HG03469 (cell line): ENCODE results near the gene CLCNKA.
"Not testable (repeated sequence)": the region's sequence is repeated elsewhere in the genome, so short reads cannot be mapped to it uniquely, and the experiment has no call there.

ENCODE experiments used
- ATAC-seq: cut with Tn5 transposase; IDR thresholded peaks from one replicate; pipeline ENCODE4 v1.9.1; 2021; ENCODE audit warnings: mild to moderate bottlenecking, moderate library complexity, moderate number of reproducible peaks; ENCODE audit not compliant: unreplicated experiment

The CLCNKA gene

DNA sequence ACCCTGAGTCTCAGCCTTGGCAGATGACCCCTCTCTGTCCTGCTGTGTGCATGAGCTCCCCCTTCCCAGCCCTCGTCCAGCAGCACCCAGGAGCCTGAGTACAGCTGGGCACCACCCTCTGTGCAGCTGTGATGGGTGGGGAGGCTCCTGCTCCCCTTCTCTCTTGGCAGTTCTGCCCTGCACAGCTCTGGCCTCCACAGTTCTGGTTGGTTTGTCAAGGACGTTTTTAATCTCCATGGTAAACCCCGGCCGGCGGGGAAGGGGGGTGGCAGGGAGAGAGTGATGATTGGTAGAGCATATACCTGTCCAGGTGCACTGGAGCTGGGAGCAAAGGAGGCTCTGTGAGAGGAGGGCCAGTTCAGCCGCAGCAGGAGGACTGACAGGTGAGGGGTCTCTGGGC lies at the start of gene CLCNKA:
Gene CLCNKA (plus strand): TSS at position 356 of the 400 bp plus-strand sequence. CDS start 584 bp downstream, outside the sequence.
- no peak for ATAC-seq

- no peak for ATAC-seq
These were observed 49.4 kb upstream of the CLCNKA start for GRCh38 chr1:15972409-15972808.

- no peak for ATAC-seq
These were observed 48.1 kb upstream of the CLCNKA start for GRCh38 chr1:15973772-15974171.

- no peak for ATAC-seq
These were observed 47.0 kb upstream of the CLCNKA start for GRCh38 chr1:15974855-15975254.

GRCh38 chr1:15975358-15975804 lies 46.5 kb upstream of the CLCNKA start:
- peak; percentile 27 for ATAC-seq

- peak; percentile 65 for ATAC-seq
These were observed 45.8 kb upstream of the CLCNKA start, which contains the start of gene ZBTB17 for GRCh38 chr1:15975805-15976680. TSS of gene ZBTB17 (minus strand) at chr1:15976101. CDS start at chr1:15948495, 27,606 bp downstream.

- ATAC-seq = not testable (repeated sequence)
These were observed 43.9 kb upstream of the CLCNKA start for GRCh38 chr1:15977947-15978346.

GRCh38 chr1:15981679-15982078 lies 40.2 kb upstream of the CLCNKA start:
- no peak for ATAC-seq

GRCh38 chr1:15983275-15983674 lies 38.6 kb upstream of the CLCNKA start:
- ATAC-seq = no peak

DNA sequence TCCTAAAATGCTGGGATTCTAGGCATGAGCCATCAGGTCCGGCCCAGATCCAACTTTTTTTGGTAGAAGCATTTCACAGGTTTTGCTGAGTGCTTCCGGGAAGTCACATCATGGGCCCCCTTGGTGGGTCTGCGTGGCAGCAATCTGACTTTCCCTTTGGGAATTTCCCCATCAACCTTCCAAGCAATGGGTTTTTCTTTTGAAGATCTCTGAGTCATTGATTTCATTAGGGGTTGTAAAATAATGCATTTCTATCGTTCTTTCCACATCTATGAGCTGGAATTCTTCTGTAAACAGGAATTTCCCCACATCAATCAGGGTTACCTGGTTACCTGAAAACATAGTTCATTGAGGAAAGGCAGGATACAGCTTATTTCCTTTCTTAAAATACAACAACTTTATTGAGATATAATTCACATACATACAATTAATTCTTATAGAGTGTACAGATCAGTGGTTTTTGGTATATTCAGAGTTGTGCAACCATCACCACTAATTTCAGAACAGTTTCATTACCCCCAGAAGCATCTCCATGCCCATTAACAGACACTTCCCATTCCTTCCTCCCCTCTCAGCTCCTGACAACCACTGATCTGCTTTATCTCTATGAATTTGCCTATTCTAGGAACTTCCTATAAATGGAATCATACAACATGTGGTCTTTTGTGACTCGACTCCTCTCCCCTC lies 36.1 kb upstream of the CLCNKA start:
- no peak for ATAC-seq

DNA sequence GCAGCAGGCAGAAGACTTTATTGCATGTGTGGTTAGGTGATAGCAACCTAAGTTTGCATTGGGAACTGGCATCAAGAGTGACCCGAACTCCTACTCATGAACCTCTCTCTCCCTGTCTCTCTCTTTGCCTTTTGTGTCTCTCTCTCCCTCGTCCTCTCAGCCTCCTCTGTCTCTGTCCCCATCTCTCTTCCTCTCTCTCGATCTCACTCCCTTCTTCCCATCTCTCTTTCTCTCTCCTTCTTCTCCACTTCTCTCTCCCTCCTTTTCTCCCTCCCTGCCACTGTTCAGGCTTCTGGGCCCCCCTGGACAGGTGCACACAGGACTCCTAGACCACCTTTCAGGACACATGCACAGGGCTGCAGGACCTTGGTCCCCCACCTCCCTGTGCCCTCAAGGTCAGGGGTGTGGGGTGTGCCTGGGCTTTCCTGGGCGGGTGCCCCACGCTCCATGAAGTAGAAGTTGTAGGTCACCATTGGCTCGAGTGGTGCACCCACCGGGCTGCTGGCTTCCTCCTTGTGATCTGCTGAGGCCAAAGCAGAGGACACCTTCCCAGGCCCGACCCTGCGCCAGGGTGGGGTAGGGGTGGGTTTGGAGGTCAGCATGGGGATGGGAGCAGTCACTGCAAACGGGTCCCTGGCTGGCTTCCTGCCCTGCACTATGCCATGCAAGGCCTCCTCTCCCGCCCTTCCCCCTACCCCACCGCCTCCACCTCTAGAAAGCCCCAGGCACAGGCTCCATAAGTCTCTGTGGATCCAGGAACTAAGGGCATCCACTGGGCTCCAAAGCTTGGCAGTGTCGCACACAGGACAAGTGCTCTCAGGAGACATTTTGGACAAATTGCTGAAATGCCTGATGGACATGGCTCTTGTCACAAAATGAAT lies 32.7 kb upstream of the CLCNKA start:
- no peak for ATAC-seq

GRCh38 chr1:15989776-15990175 lies 32.1 kb upstream of the CLCNKA start:
- no peak for ATAC-seq

DNA sequence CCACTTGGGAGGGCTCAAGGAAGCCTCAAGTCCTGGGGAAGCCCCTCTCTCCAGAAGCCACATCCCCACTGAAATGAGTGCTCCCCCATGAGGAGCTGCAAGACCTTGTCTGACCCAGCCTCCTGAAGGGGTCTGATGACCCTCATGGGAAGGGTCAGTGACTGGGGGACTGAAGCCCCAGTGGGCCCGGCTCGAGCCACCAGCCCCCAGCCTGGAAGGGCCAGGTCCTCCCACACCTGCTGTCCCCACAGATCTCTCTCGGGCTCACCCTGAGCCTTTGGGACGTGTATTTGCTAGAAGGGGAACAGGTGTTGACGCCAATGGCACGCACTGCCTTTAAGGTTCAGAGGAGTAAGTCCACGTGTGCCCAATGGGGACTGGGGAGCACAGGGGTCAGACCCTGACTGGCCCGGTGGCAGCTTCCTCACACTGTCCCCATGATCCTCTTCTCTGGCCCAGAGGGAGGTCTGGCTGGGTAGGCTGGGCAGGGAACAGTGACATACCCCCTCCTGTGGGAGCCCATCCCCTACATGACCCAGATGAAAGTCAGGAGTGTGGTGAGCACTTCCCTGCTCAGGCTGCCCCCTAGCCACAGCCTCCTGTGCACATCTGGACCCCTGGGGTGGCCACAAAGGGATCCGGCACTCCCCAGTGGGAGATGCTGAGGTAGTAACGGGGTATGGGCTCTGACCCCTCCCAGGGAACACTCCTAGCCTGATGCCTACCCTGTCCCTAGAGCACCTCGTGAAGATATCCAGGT lies 30.2 kb upstream of the CLCNKA start:
- no peak for ATAC-seq

GRCh38 chr1:15992187-15992553 lies 29.7 kb upstream of the CLCNKA start:
- no peak for ATAC-seq

DNA sequence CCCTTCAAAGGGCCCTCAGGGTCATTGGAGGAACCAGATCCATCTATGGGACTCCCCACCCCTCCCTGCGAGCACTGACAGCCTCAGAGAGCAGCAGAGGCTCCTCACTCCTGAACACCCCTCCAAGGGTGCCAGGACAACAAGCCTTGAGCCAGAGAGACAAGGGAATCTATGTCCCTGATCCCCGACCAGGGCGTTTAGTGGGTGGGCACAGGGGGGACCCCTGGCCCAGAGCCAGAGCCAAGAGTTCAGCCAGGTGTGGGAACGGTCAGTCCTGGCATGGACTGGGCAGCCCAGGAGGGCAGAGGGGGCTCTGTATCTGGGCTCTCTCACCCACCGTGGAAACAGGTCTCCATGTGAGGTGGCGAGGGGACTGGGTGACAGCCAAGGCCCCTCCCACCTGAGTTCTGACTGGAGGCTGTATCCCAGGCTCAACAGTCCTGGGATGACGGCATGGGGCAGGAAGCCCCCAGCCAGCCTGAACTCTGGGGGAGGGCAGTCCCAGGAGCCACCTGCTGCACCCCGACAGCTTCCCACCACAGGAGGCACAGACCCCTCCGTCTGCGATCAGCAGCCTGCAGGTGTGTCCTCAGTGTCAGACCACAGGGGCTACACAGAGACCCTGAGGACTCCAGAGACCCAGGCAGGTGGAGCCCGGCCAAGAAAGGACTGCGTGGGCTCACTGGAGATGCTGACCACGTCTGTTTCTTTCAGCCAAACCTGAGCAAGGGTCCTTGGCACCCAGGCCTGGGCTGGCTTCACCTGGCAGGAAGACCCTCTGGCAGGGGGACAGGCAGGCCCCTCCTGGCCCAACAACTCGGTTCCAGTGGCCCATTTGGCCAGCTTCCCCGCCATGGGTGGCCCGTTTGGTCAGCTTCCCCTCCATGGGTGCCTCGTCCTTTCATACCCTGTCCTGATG lies 29.0 kb upstream of the CLCNKA start:
- ATAC-seq = no peak

- ATAC-seq = no peak
These were observed 28.2 kb upstream of the CLCNKA start for GRCh38 chr1:15993666-15994065.

GRCh38 chr1:15994081-15994480 lies 27.8 kb upstream of the CLCNKA start:
- no peak for ATAC-seq

GRCh38 chr1:15994590-15995351 lies 27.1 kb upstream of the CLCNKA start:
- no peak for ATAC-seq
